CD14-positive monocyte (primary cell): Measurements from ENCODE around the gene NRXN3. TPM values are rescaled to one million over a fixed set of nuclear protein-coding genes. Genes with fewer than 3 reads are reported as not detected.

ENCODE experiments used
- DNase-seq, 3 donors: peaks; one replicate each; pipeline ENCODE4 v3.0.0-alpha.2; 2011 to 2022
- H2AFZ ChIP-seq: 2 replicates; pipeline ENCODE4 v1.6.0; 2012; ENCODE audit warnings: mild to moderate bottlenecking, low read depth, low read length, inconsistent platforms; ENCODE audit not compliant: insufficient read depth, poor library complexity, severe bottlenecking
- H3K27ac ChIP-seq, 2 donors: 1 replicate in 1 of 2; 2 replicates in 1 of 2; pipeline ENCODE4 v1.5.1; 2012 to 2013; ENCODE audit warnings: low read length in 2 of 2, control low read depth in 1 of 2, inconsistent platforms in 1 of 2, low read depth in 1 of 2, mild to moderate bottlenecking in 1 of 2
- H3K27me3 ChIP-seq, 2 donors: one replicate each; pipeline versions ENCODE4 v1.6.0 to v1.6.1; 2011 to 2013; ENCODE audit warnings: low read length in 2 of 2; ENCODE audit not compliant: control insufficient read depth in 2 of 2, insufficient read depth in 2 of 2
- H3K36me3 ChIP-seq, 2 donors: replicated peaks in 1 of 2; 1 replicate in 1 of 2; 2 replicates in 1 of 2; pipeline versions ENCODE4 v1.5.1 to v1.6.1; 2012 to 2013; ENCODE audit warnings: low read length in 2 of 2, control low read depth in 1 of 2, inconsistent platforms in 1 of 2, mild to moderate bottlenecking in 1 of 2; ENCODE audit not compliant: insufficient read depth in 2 of 2, control insufficient read depth in 1 of 2
- H3K4me1 ChIP-seq, 2 donors: 1 replicate in 1 of 2; 2 replicates in 1 of 2; pipeline versions ENCODE4 v1.5.1 to v1.6.1; 2012 to 2013; ENCODE audit warnings: low read length in 2 of 2, control low read depth in 1 of 2, inconsistent platforms in 1 of 2, mild to moderate bottlenecking in 1 of 2, moderate library complexity in 1 of 2; ENCODE audit not compliant: insufficient read depth in 2 of 2, control insufficient read depth in 1 of 2
- H3K4me2 ChIP-seq: replicated peaks from 2 replicates; pipeline ENCODE3; 2012; ENCODE audit warnings: low read length, moderate library complexity, mild to moderate bottlenecking; ENCODE audit not compliant: poor library complexity, severe bottlenecking; ENCODE audit errors: extremely low read depth
- H3K4me3 ChIP-seq, 3 experiments: fragments of 200-600 bp in 1 of 3; sonication (generic) in 1 of 3; replicated peaks in 1 of 3; 1 replicate in 2 of 3; 2 replicates in 1 of 3; pipeline ENCODE4 v1.5.1; 2011 to 2013; ENCODE audit warnings: low read length in 3 of 3, mild to moderate bottlenecking in 3 of 3, control low read depth in 2 of 3, low read depth in 2 of 3, inconsistent platforms in 1 of 3, moderate library complexity in 1 of 3
- H3K79me2 ChIP-seq: 2 replicates; pipeline ENCODE4 v1.6.0; 2012; ENCODE audit warnings: mild to moderate bottlenecking, control low read depth, inconsistent platforms, low read length, moderate library complexity; ENCODE audit not compliant: insufficient read depth
- H3K9ac ChIP-seq: 2 replicates; pipeline ENCODE4 v1.6.0; 2017; ENCODE audit warnings: low read length, mild to moderate bottlenecking; ENCODE audit not compliant: insufficient read depth, poor library complexity, severe bottlenecking
- H3K9me3 ChIP-seq, 2 donors: replicated peaks in 1 of 2; 1 replicate in 1 of 2; 2 replicates in 1 of 2; pipeline versions ENCODE4 v1.5.1 to v1.6.1; 2012 to 2013; ENCODE audit warnings: low read length in 2 of 2, control low read depth in 1 of 2; ENCODE audit not compliant: control insufficient read depth in 1 of 2, insufficient read depth in 1 of 2
- H4K20me1 ChIP-seq: 2 replicates; pipeline ENCODE4 v1.6.0; 2012; ENCODE audit warnings: mild to moderate bottlenecking, low read length, control low read depth, moderate library complexity; ENCODE audit not compliant: insufficient read depth
- H3K27ac Mint-ChIP-seq, 7 donors: one replicate each; pipeline ENCODE4 v1.8.0; 2020; ENCODE audit warnings: mild to moderate bottlenecking in 7 of 7, mixed read lengths in 7 of 7, moderate library complexity in 6 of 7, inconsistent platforms in 2 of 7
- H3K27me3 Mint-ChIP-seq, 3 donors: one replicate each; pipeline ENCODE4 v1.8.0; 2021 to 2022; ENCODE audit warnings: low read depth in 3 of 3, mild to moderate bottlenecking in 3 of 3, mixed read lengths in 3 of 3, moderate library complexity in 3 of 3, inconsistent platforms in 1 of 3
- H3K36me3 Mint-ChIP-seq, 2 donors: one replicate each; pipeline ENCODE4 v1.8.0; 2020; ENCODE audit warnings: mixed read lengths in 2 of 2, inconsistent platforms in 1 of 2, mild to moderate bottlenecking in 1 of 2
- H3K4me1 Mint-ChIP-seq: one replicate; pipeline ENCODE4 v1.8.0; 2020; ENCODE audit warnings: mild to moderate bottlenecking, mixed read lengths
- H3K4me3 Mint-ChIP-seq, 2 donors: one replicate each; pipeline ENCODE4 v1.8.0; 2020; ENCODE audit warnings: mild to moderate bottlenecking in 2 of 2, mixed read lengths in 2 of 2, moderate library complexity in 1 of 2
- H3K9me3 Mint-ChIP-seq, 7 donors: one replicate each; pipeline ENCODE4 v1.8.0; 2020 to 2022; ENCODE audit warnings: mixed read lengths in 7 of 7, mild to moderate bottlenecking in 6 of 7, moderate library complexity in 6 of 7, inconsistent platforms in 2 of 7
- CTCF ChIP-seq: fragments of 200-600 bp; IDR thresholded peaks from one replicate; pipeline ENCODE4 v1.8.0; 2022; ENCODE audit warnings: antibody characterized with exemption, mild to moderate bottlenecking
- WGBS: methylation state at CpG from one replicate; pipeline ENCODE4 v1.1.5; 2013; ENCODE audit warnings: missing lambda C conversion rate; ENCODE audit not compliant: insufficient coverage; 5-methylcytosine and 5-hydroxymethylcytosine counted together
- intact Hi-C, 2 donors: fragments of 100-400 bp; cut with micrococcal nuclease; formaldehyde crosslinking; loops; one replicate each; pipeline versions ENCODE4 v1.15.0 to v1.15.1; 2023
- polyA plus RNA-seq, 3 donors: library from polyadenylated mRNA; depleted of rRNA in 1 of 3; unstranded in 2 of 3; stranded (reverse) in 1 of 3; fragments of 300-500 nt in 2 of 3; fragments of >200 nt in 1 of 3; fragmentation: Illumina TruSeq in 2 of 3; gene quantifications; 1 replicate in 2 of 3; 2 replicates in 1 of 3; pipeline ENCODE4 v1.2.3, GENCODE V29; 2012 to 2021

NRXN3 gene
- polyA plus RNA-seq, 3 donors: not detected

GRCh38 chr14:79468486-79468885 is 1298.3 kb downstream of the NRXN3 start:
- Histone ChIP-seq H3K9ac (no peak overlapping the region), H2AFZ (no peak overlapping the region), H3K9me3 (no peaks in the 10 kb centered on the region), H3K79me2 (no peaks in the 10 kb centered on the region), H3K4me3 (no peak overlapping the region), H4K20me1 (no peaks in the 10 kb centered on the region), H3K27me3 (no peaks in the 10 kb centered on the region), H3K36me3 (no peaks in the 10 kb centered on the region), H3K4me2 (no peak overlapping the region), H3K27ac (no peak overlapping the region), H3K4me1 (no peaks in the 10 kb centered on the region)
- DNase-seq: no peak
- Mint-ChIP-seq H3K4me3 (no peak overlapping the region), H3K27ac (no peak overlapping the region), H3K4me1 (no peaks in the 10 kb centered on the region), H3K27me3 (peaks cover 0 to 3% (median 0%) of the 10 kb centered on the region in 3 donors), H3K36me3 (no peaks in the 10 kb centered on the region), H3K9me3 (peaks cover 0 to 6% (median 0%) of the 10 kb centered on the region in 7 donors)
- no peak for TF ChIP-seq CTCF
- intact Hi-C loops: no loop called here
- WGBS: 86% methylated on average over 2 of the region's 3 CpGs

GRCh38 chr14:79473651-79474050 is 1303.5 kb downstream of the NRXN3 start:
- H3K9me3 ChIP-seq: no peaks in the 10 kb centered on the region
- no peaks in the 10 kb centered on the region for H3K27me3 ChIP-seq
- H3K4me1 Mint-ChIP-seq: no peaks in the 10 kb centered on the region
- no peaks in the 10 kb centered on the region for H3K79me2 ChIP-seq
- H3K27ac ChIP-seq: no peak overlapping the region
- H4K20me1 ChIP-seq: no peaks in the 10 kb centered on the region
- H3K27me3 Mint-ChIP-seq: no peaks in the 10 kb centered on the region
- no peak overlapping the region for H3K9ac ChIP-seq
- H3K4me2 ChIP-seq: no peak overlapping the region
- no peak overlapping the region for H3K27ac Mint-ChIP-seq
- no peak for TF ChIP-seq CTCF
- no peak overlapping the region for H3K4me3 Mint-ChIP-seq
- no peaks in the 10 kb centered on the region for H3K4me1 ChIP-seq
- no peaks in the 10 kb centered on the region for H3K36me3 ChIP-seq
- H3K9me3 Mint-ChIP-seq: peaks cover 0 to 6% (median 0%) of the 10 kb centered on the region in 7 donors
- no peak for DNase-seq
- no peaks in the 10 kb centered on the region for H3K36me3 Mint-ChIP-seq
- H3K4me3 ChIP-seq: no peak overlapping the region
- WGBS: 81% methylated on average over 4 of the region's 5 CpGs
- intact Hi-C loops: no loop called here
- H2AFZ ChIP-seq: no peak overlapping the region
